ENCODE data around the gene PLCB4.

Gene PLCB4

GRCh38 chr20:9392892-9393857 lies 324.3 kb downstream of the PLCB4 start:
- no peak for DNase-seq (ENCODE audit: extremely low read depth, low read depth)
- TF ChIP-seq CTCF (IDR thresholded peaks at IDR 0.05; ENCODE audit: low read depth, low read length, missing control alignments) = peak; percentile 91
- no peak overlapping the region for H3K4me3 ChIP-seq (replicated peaks; ENCODE audit: low read depth, low read length)

- TF ChIP-seq CTCF (IDR thresholded peaks at IDR 0.05; ENCODE audit: low read depth, low read length, missing control alignments) = no peak
- DNase-seq (ENCODE audit: extremely low read depth, low read depth) = no peak
- no peak overlapping the region for H3K4me3 ChIP-seq (replicated peaks; ENCODE audit: low read depth, low read length)
Measured at GRCh38 chr20:9395971-9396370, 327.1 kb downstream of the PLCB4 start.

GRCh38 chr20:9397928-9398327 lies 329.0 kb downstream of the PLCB4 start:
- no peak for TF ChIP-seq CTCF (IDR thresholded peaks at IDR 0.05; ENCODE audit: low read depth, low read length, missing control alignments)
- DNase-seq (ENCODE audit: extremely low read depth, low read depth) = no peak
- H3K4me3 ChIP-seq (replicated peaks; ENCODE audit: low read depth, low read length) = no peak overlapping the region

- H3K4me3 ChIP-seq (replicated peaks; ENCODE audit: low read depth, low read length) = no peak overlapping the region
- no peak for TF ChIP-seq CTCF (IDR thresholded peaks at IDR 0.05; ENCODE audit: low read depth, low read length, missing control alignments)
Measured at GRCh38 chr20:9398882-9399281, 330.0 kb downstream of the PLCB4 start.

GRCh38 chr20:9399322-9399721 lies 330.4 kb downstream of the PLCB4 start:
- no peak for TF ChIP-seq CTCF (IDR thresholded peaks at IDR 0.05; ENCODE audit: low read depth, low read length, missing control alignments)
- H3K4me3 ChIP-seq (replicated peaks; ENCODE audit: low read depth, low read length) = no peak overlapping the region
- no peak for DNase-seq (ENCODE audit: extremely low read depth, low read depth)

More at GRCh38 chr20:9398882-9399281, 330.0 kb downstream of the PLCB4 start:
- DNase-seq (ENCODE audit: extremely low read depth, low read depth) = no peak

- no peak for DNase-seq (ENCODE audit: extremely low read depth, low read depth)
- no peak overlapping the region for H3K4me3 ChIP-seq (replicated peaks; ENCODE audit: low read depth, low read length)
- no peak for TF ChIP-seq CTCF (IDR thresholded peaks at IDR 0.05; ENCODE audit: low read depth, low read length, missing control alignments)
Measured at GRCh38 chr20:9400171-9401025, 331.5 kb downstream of the PLCB4 start.

All from HFF-Myc (cell line).